SU-DHL-6 (cell line): ENCODE results near the gene RGMA.

ENCODE experiments used
- EZH2phosphoT487 ChIP-seq: fragments of 200-600 bp; sonication (generic), shearing (Covaris generic); conservative IDR thresholded peaks from 2 replicates; pipeline ENCODE4 v1.6.1; 2018; ENCODE audit warnings: mild to moderate bottlenecking, antibody characterized with exemption, low read length, moderate library complexity, mixed read lengths
- TF ChIP-seq, protein P1 (sequence below): fragments of 200-600 bp; sonication (generic); IDR thresholded peaks from one replicate; pipeline ENCODE4 v1.5.1; 2017; ENCODE audit warnings: antibody characterized with exemption, mild to moderate bottlenecking, low read length, moderate library complexity; ENCODE audit not compliant: insufficient read depth, poor library complexity, severe bottlenecking

DNA sequence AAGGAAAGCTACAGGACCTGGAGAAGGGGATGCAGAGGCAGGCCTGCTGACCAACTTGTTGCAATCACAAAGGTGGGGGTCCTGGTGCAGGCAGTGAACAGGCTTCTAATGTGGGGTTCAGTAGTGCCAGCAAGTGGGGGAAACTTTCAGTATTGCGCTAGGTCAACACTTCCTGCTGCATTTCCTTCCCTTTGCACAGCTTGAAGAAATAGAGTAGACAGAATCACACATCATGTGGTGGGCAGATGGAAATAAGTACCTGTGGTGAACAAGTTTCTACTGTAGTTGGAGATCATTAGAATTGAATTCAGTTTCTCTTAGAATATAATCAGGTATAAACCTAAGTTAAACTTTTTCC is 63.4 kb downstream of the RGMA start:
- TF ChIP-seq EZH2phosphoT487, result no peak
- TF ChIP-seq, protein P1, sequence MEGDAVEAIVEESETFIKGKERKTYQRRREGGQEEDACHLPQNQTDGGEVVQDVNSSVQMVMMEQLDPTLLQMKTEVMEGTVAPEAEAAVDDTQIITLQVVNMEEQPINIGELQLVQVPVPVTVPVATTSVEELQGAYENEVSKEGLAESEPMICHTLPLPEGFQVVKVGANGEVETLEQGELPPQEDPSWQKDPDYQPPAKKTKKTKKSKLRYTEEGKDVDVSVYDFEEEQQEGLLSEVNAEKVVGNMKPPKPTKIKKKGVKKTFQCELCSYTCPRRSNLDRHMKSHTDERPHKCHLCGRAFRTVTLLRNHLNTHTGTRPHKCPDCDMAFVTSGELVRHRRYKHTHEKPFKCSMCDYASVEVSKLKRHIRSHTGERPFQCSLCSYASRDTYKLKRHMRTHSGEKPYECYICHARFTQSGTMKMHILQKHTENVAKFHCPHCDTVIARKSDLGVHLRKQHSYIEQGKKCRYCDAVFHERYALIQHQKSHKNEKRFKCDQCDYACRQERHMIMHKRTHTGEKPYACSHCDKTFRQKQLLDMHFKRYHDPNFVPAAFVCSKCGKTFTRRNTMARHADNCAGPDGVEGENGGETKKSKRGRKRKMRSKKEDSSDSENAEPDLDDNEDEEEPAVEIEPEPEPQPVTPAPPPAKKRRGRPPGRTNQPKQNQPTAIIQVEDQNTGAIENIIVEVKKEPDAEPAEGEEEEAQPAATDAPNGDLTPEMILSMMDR, result no peak
